KOPT-K1 (cell line): Measurements from ENCODE around the gene KRTAP10-1.

Experiments
- H3K27ac ChIP-seq: fragments of 200-600 bp; sonication (generic); 2 replicates; pipeline ENCODE4 v1.5.1; 2016; ENCODE audit warnings: antibody characterized with exemption, mild to moderate bottlenecking, low read depth, low read length; ENCODE audit not compliant: poor library complexity, severe bottlenecking
- H3K36me3 ChIP-seq: fragments of 200-600 bp; sonication (generic); 2 replicates; pipeline ENCODE4 v1.5.1; 2017; ENCODE audit warnings: antibody characterized with exemption, mild to moderate bottlenecking, low read length, moderate library complexity; ENCODE audit not compliant: insufficient read depth
- H3K9me3 ChIP-seq: fragments of 200-600 bp; sonication (generic); 2 replicates; pipeline ENCODE4 v1.5.1; 2017; ENCODE audit warnings: antibody characterized with exemption, low read length, mild to moderate bottlenecking; ENCODE audit not compliant: insufficient read depth, poor library complexity, severe bottlenecking

KRTAP10-1 gene

GRCh38 chr21:44529503-44530125 lies 10.4 kb downstream of the KRTAP10-1 start:
- H3K9me3 ChIP-seq, result no peaks in the 10 kb centered on the region
- no peaks in the 10 kb centered on the region for H3K36me3 ChIP-seq
- H3K27ac ChIP-seq, result no peak overlapping the region

- H3K36me3 ChIP-seq, result no peaks in the 10 kb centered on the region
- H3K27ac ChIP-seq, result no peak overlapping the region
- no peaks in the 10 kb centered on the region for H3K9me3 ChIP-seq
These were observed 11.0 kb downstream of the KRTAP10-1 start for GRCh38 chr21:44529011-44529421.

- Histone ChIP-seq H3K9me3 (no peaks in the 10 kb centered on the region), H3K36me3 (no peaks in the 10 kb centered on the region), H3K27ac (no peak overlapping the region)
These were observed 11.4 kb downstream of the KRTAP10-1 start for GRCh38 chr21:44528634-44528995.

- Histone ChIP-seq H3K27ac (no peak overlapping the region), H3K9me3 (no peaks in the 10 kb centered on the region), H3K36me3 (no peaks in the 10 kb centered on the region)
These were observed 11.9 kb downstream of the KRTAP10-1 start for GRCh38 chr21:44527983-44528633.

GRCh38 chr21:44527156-44527982 lies 12.6 kb downstream of the KRTAP10-1 start:
- Histone ChIP-seq H3K9me3 (no peaks in the 10 kb centered on the region), H3K36me3 (no peaks in the 10 kb centered on the region)

GRCh38 chr21:44526096-44526997 lies 13.6 kb downstream of the KRTAP10-1 start:
- Histone ChIP-seq H3K36me3 (no peaks in the 10 kb centered on the region), H3K27ac (no peak overlapping the region), H3K9me3 (no peaks in the 10 kb centered on the region)

More at GRCh38 chr21:44527156-44527982, 12.6 kb downstream of the KRTAP10-1 start:
- H3K27ac ChIP-seq, result no peak overlapping the region

- no peaks in the 10 kb centered on the region for H3K9me3 ChIP-seq
These were observed 14.5 kb downstream of the KRTAP10-1 start for GRCh38 chr21:44525391-44526095.

GRCh38 chr21:44524414-44525371 lies 15.3 kb downstream of the KRTAP10-1 start:
- Histone ChIP-seq H3K9me3 (no peaks in the 10 kb centered on the region), H3K27ac (no peak overlapping the region)

More at GRCh38 chr21:44525391-44526095, 14.5 kb downstream of the KRTAP10-1 start:
- Histone ChIP-seq H3K27ac (no peak overlapping the region), H3K36me3 (no peaks in the 10 kb centered on the region)

GRCh38 chr21:44523567-44524413 lies 16.2 kb downstream of the KRTAP10-1 start:
- no peak overlapping the region for H3K27ac ChIP-seq
- no peaks in the 10 kb centered on the region for H3K36me3 ChIP-seq
- no peaks in the 10 kb centered on the region for H3K9me3 ChIP-seq

More at GRCh38 chr21:44524414-44525371, 15.3 kb downstream of the KRTAP10-1 start:
- no peaks in the 10 kb centered on the region for H3K36me3 ChIP-seq

- Histone ChIP-seq H3K9me3 (no peaks in the 10 kb centered on the region), H3K27ac (no peak overlapping the region), H3K36me3 (no peaks in the 10 kb centered on the region)
These were observed 17.2 kb downstream of the KRTAP10-1 start for GRCh38 chr21:44522753-44523204.

- no peaks in the 10 kb centered on the region for H3K36me3 ChIP-seq
- no peaks in the 10 kb centered on the region for H3K9me3 ChIP-seq
- H3K27ac ChIP-seq, result no peak overlapping the region
These were observed 17.9 kb downstream of the KRTAP10-1 start for GRCh38 chr21:44521928-44522752.
